Right lobe of liver (tissue), 6 donors: ENCODE measurements around the gene PUM2. TPM values are rescaled to one million over a fixed set of nuclear protein-coding genes. Genes with fewer than 3 reads are reported as not detected.
A peak's percentile ranks its signal among the peaks of the same experiment; 100 is the strongest.

Source experiments
- ATAC-seq, 4 donors: fragments of 200-7000 bp; cut with Tn5 transposase; one replicate each; pipeline ENCODE4 v1.9.1; 2020; ENCODE audit warnings: mild to moderate bottlenecking in 4 of 4, moderate library complexity in 4 of 4
- DNase-seq, 3 donors: peaks; one replicate each; pipeline ENCODE4 v3.0.0-alpha.2; 2020
- H3K27ac ChIP-seq, 3 donors: fragments of 200-600 bp; one replicate each; pipeline ENCODE4 v1.8.0; 2022
- H3K27me3 ChIP-seq, 2 donors: fragments of 200-600 bp; one replicate each; pipeline ENCODE4 v1.8.0; 2022
- H3K36me3 ChIP-seq, 4 donors: fragments of 200-600 bp; sonication (generic) in 1 of 4; one replicate each; pipeline versions ENCODE4 v1.5.1 to v1.8.0; 2017 to 2022; ENCODE audit warnings: control low read depth in 1 of 4
- H3K4me1 ChIP-seq, 4 donors: fragments of 200-600 bp; sonication (generic) in 1 of 4; one replicate each; pipeline versions ENCODE4 v1.5.1 to v1.8.0; 2017 to 2022; ENCODE audit warnings: control low read depth in 1 of 4
- H3K4me3 ChIP-seq, 3 donors: fragments of 200-600 bp; one replicate each; pipeline ENCODE4 v1.8.0; 2022
- H3K9me3 ChIP-seq, 4 donors: fragments of 200-600 bp; sonication (generic) in 1 of 4; one replicate each; pipeline versions ENCODE4 v1.5.1 to v1.8.0; 2017 to 2022; ENCODE audit warnings: control low read depth in 1 of 4
- POLR2A ChIP-seq: fragments of 450-650 bp; IDR thresholded peaks from one replicate; pipeline ENCODE4 v1.6.1; 2017; ENCODE audit warnings: antibody characterized with exemption, mild to moderate bottlenecking
- WGBS: methylation state at CpG from one replicate; pipeline ENCODE4 v1.1.6; 2018; ENCODE audit warnings: low coverage, low lambda C conversion rate; ENCODE audit not compliant: insufficient coverage; ENCODE audit errors: missing lambda C conversion rate; 5-methylcytosine and 5-hydroxymethylcytosine counted together
- intact Hi-C, 2 donors: fragments of 100-400 bp; cut with DNase I; formaldehyde crosslinking; loops; one replicate each; pipeline versions ENCODE4 v1.11.2 to v1.14.1; 2022
- total RNA-seq, 6 experiments: library from RNA; depleted of rRNA in 2 of 6; stranded (reverse); fragments of >200 nt in 2 of 6; fragmentation: NEBNext Ultra II Directional in 3 of 6; extraction: Animal tissue kit (Norgen Biotek cat#: 25700) in 3 of 6; gene quantifications; one replicate each; pipeline versions ENCODE4 v1.1.0 to v1.2.4, GENCODE V29; 2016 to 2023
- TF ChIP-seq, protein P1 (sequence below), 4 donors: fragments of 200-600 bp in 3 of 4; fragments of 450-650 bp in 1 of 4; IDR thresholded peaks; one replicate each; pipeline versions ENCODE4 v1.5.1 to v1.8.0; 2016 to 2022; ENCODE audit warnings: antibody characterized with exemption in 4 of 4, mild to moderate bottlenecking in 2 of 4
- donor health status: DM: no; HTN: yes; CAD: no.
- donor health status: DM: no; HTN: no; CAD: no.
- donor health status: DM: no; HTN: no; CAD: no.
- donor health status: DM: no; HTN: yes; CAD: no.
- donor health status: DM: no; HTN: yes; CAD: no.

The PUM2 gene
- total RNA-seq, 6 experiments from 2014 or later: 31.3 to 62.2 (median 51.5) TPM

- ATAC-seq (no peak), DNase-seq (no peak)
- Histone ChIP-seq H3K27ac (no peak overlapping the region), H3K4me3 (no peak overlapping the region), H3K4me1 (peaks cover 0 to 9% (median 3%) of the 10 kb centered on the region in 4 donors), H3K36me3 (no peaks in the 10 kb centered on the region), H3K27me3 (no peaks in the 10 kb centered on the region), H3K9me3 (no peaks in the 10 kb centered on the region)
- no peak for TF ChIP-seq POLR2A
- TF ChIP-seq, protein P1, sequence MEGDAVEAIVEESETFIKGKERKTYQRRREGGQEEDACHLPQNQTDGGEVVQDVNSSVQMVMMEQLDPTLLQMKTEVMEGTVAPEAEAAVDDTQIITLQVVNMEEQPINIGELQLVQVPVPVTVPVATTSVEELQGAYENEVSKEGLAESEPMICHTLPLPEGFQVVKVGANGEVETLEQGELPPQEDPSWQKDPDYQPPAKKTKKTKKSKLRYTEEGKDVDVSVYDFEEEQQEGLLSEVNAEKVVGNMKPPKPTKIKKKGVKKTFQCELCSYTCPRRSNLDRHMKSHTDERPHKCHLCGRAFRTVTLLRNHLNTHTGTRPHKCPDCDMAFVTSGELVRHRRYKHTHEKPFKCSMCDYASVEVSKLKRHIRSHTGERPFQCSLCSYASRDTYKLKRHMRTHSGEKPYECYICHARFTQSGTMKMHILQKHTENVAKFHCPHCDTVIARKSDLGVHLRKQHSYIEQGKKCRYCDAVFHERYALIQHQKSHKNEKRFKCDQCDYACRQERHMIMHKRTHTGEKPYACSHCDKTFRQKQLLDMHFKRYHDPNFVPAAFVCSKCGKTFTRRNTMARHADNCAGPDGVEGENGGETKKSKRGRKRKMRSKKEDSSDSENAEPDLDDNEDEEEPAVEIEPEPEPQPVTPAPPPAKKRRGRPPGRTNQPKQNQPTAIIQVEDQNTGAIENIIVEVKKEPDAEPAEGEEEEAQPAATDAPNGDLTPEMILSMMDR (IDR thresholded peaks at IDR 0.05): no peak
- intact Hi-C loops: loop anchor here in 1 of 2 donors (5.0 kb wide), 1 partner anchor 246 kb away; no protein-coding TSS in a partner anchor
- 82% methylated on average over 9 of the region's 9 CpGs for WGBS
Measured at GRCh38 chr2:20396356-20397000, 45.8 kb upstream of the PUM2 start.

DNA sequence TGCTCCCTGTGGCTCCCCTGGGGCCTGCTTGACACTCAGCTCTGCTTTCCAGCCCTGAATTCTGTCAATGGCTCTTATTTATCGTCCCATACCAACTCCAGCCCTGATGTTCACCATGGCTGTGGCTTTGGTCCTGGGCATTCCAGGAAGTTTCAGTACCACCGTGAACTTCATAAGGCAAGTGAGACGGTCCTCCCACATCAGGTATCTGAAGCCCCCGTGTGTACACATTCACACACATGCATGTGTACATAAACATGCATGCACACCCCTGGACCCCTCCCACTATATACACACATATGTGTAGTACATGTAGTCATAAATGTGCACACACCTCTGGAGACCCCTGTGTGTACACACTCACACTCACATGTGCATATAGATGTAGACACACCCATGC, 43.3 kb upstream of the PUM2 start:
- H3K4me1 ChIP-seq: peaks cover 0 to 10% (median 0%) of the 10 kb centered on the region in 4 donors
- no peak overlapping the region for H3K4me3 ChIP-seq
- intact Hi-C loops: no loop called here
- no peak overlapping the region for H3K27ac ChIP-seq
- DNase-seq (peak in 1 of 3 donors; percentile 16), ATAC-seq (no peak)
- no CpG with 5 or more reads among the region's 4 CpGs for WGBS
- no peak for TF ChIP-seq POLR2A
- TF ChIP-seq, protein P1 (IDR thresholded peaks at IDR 0.05): no peak
- H3K36me3 ChIP-seq: no peaks in the 10 kb centered on the region
- no peaks in the 10 kb centered on the region for H3K27me3 ChIP-seq
- no peaks in the 10 kb centered on the region for H3K9me3 ChIP-seq

DNA sequence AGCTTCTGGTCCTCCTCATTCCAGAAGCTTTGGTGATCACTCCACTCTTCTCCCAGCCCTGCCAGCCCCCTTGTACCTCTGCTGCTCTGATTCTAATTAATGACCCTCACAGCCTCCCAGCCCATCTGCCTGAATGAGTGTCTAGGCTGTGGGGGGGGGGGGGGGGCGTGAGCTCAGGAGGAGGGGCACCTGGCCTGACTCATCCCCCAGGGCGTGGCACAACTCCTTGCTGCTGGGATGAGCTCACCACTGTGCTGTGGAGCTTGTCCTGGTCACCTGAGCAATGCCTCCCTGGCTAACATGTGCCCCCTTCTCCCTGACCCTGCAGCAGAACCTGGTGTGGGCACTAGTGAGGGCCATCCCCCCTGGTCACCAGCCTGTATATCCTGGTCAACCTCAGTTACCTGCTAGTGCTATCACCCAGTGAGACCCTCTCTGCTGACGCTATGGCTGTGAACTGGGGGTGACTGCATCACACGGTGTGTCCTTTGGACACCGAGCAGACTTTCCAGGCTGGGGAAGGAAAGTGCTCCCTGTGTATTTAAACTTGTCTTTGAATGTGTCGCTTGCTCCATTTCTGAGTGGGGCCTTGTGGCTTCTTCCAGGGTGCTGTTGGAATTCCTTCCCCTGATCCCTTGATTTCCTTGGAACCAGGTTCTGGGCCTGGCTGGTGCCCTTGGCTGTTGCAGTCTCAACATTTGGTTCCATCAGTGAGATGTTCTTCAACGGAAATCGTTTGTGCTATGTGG, 41.5 kb upstream of the PUM2 start:
- DNase-seq (peak in 2 of 3 donors; percentile 32 to 39), ATAC-seq (peak in 1 of 4 donors; percentile 45)
- no peak overlapping the region for H3K27ac ChIP-seq
- TF ChIP-seq POLR2A: no peak
- TF ChIP-seq, protein P1 (IDR thresholded peaks at IDR 0.05): no peak
- peaks cover 0 to 10% (median 0%) of the 10 kb centered on the region in 4 donors for H3K4me1 ChIP-seq
- H3K9me3 ChIP-seq: no peaks in the 10 kb centered on the region
- no peak overlapping the region for H3K4me3 ChIP-seq
- intact Hi-C loops: no loop called here
- no peaks in the 10 kb centered on the region for H3K36me3 ChIP-seq
- WGBS: no CpG with 5 or more reads among the region's 8 CpGs
- H3K27me3 ChIP-seq: no peaks in the 10 kb centered on the region

- ATAC-seq: no peak
- Histone ChIP-seq H3K4me3 (no peak overlapping the region), H3K36me3 (no peaks in the 10 kb centered on the region), H3K27ac (no peak overlapping the region), H3K4me1 (peaks cover 0 to 10% (median 0%) of the 10 kb centered on the region in 4 donors), H3K27me3 (no peaks in the 10 kb centered on the region), H3K9me3 (no peaks in the 10 kb centered on the region)
- no CpG with 5 or more reads among the region's 7 CpGs for WGBS
- intact Hi-C loops: no loop called here
- DNase-seq: peak in 1 of 3 donors; percentile 18
- TF ChIP-seq, protein P1 (IDR thresholded peaks at IDR 0.05): no peak
- no peak for TF ChIP-seq POLR2A
Measured at GRCh38 chr2:20390524-20391123, 40.0 kb upstream of the PUM2 start.
